Testis (tissue), 3 donors: ENCODE data around the gene CFAP68. TPM values are rescaled to one million over a fixed set of nuclear protein-coding genes. Genes with fewer than 3 reads are reported as not detected.

Experiments used
- DNase-seq: peaks from one replicate; pipeline ENCODE4 v3.0.0-alpha.2; 2019
- H3K27ac ChIP-seq, 2 donors: fragments of 200-600 bp; sonication (generic); one replicate each; pipeline ENCODE4 v1.5.1; 2019
- H3K27me3 ChIP-seq: fragments of 200-600 bp; sonication (generic); one replicate; pipeline ENCODE4 v1.5.1; 2019
- H3K36me3 ChIP-seq: fragments of 200-600 bp; sonication (generic); one replicate; pipeline ENCODE4 v1.5.1; 2017; ENCODE audit warnings: low read depth; ENCODE audit errors: missing control alignments
- H3K4me1 ChIP-seq: fragments of 200-600 bp; sonication (generic); one replicate; pipeline ENCODE4 v1.5.1; 2019
- H3K4me3 ChIP-seq, 2 donors: fragments of 200-600 bp; sonication (generic); one replicate each; pipeline ENCODE4 v1.5.1; 2017 to 2019
- H3K9me3 ChIP-seq: fragments of 200-600 bp; sonication (generic); one replicate; pipeline ENCODE4 v1.5.1; 2017
- CTCF ChIP-seq, 3 experiments: fragments of 450-650 bp in 2 of 3; fragments of 200-600 bp in 1 of 3; sonication (generic) in 1 of 3; IDR thresholded peaks; one replicate each; pipeline ENCODE4 v1.5.1; 2016 to 2019; ENCODE audit warnings: antibody characterized with exemption in 3 of 3, mild to moderate bottlenecking in 2 of 3, moderate library complexity in 1 of 3
- POLR2A ChIP-seq: fragments of 450-650 bp; IDR thresholded peaks from one replicate; pipeline ENCODE4 v1.6.1; 2017; ENCODE audit warnings: antibody characterized with exemption, mild to moderate bottlenecking, moderate library complexity
- WGBS, 2 donors: methylation state at CpG; one replicate each; pipeline ENCODE4 v1.1.5; 2018; 5-methylcytosine and 5-hydroxymethylcytosine counted together
- intact Hi-C: fragments of 100-400 bp; cut with DNase I; formaldehyde crosslinking; loops from one replicate; pipeline ENCODE4 v1.15.1; 2023; ENCODE audit warnings: low total_unique reads
- polyA plus RNA-seq: library from polyadenylated mRNA; stranded (reverse); fragments of 350-450 nt; fragmentation: Illumina TruSeq; extraction: RNeasy Lipid Tissue Mini Kit (QIAGEN cat#74804); gene quantifications from one replicate; pipeline ENCODE4 v1.2.3, GENCODE V29; 2014; ENCODE audit warnings: low read depth, low replicate concordance; ENCODE audit not compliant: insufficient read depth
- total RNA-seq, 2 donors: library from RNA; depleted of rRNA; stranded (reverse); fragments of >200 nt; gene quantifications; one replicate each; pipeline ENCODE4 v1.2.3, GENCODE V29; 2016

Gene CFAP68
- total and polyA plus RNA-seq, 3 donors from 2014 or later, result 62.7 to 103 (median 68.5) TPM

GRCh38 chr11:111855506-111855905, 23.8 kb upstream of the CFAP68 start:
- DNase-seq, result no peak
- H3K36me3 ChIP-seq, result no peaks in the 10 kb centered on the region
- intact Hi-C loops, result no loop called here

DNA sequence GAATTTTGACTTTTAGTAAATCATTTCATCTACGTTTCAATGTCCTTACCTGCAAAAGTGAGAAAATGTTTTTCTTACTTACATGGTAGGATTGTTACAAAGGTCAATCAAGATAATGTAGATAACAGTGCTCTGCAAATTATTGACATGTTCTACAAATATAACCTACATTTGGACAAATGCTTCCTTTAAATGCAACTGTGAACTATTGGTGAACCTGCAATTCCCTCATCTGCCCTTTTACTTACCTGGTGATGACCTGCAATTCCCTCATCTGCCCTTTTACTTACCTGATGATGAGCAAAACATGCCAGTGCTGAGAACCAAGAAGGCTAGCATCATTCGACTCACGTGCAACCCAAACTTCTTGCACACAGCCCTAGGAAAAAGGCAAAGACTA, 19.1 kb upstream of the CFAP68 start:
- no peak for TF ChIP-seq POLR2A
- no peak for TF ChIP-seq CTCF (IDR thresholded peaks at IDR 0.05)
- no peaks in the 10 kb centered on the region for H3K36me3 ChIP-seq
- no peak overlapping the region for H3K27ac ChIP-seq
- no peaks in the 10 kb centered on the region for H3K4me1 ChIP-seq
- H3K9me3 ChIP-seq, result no peaks in the 10 kb centered on the region
- 90 to 94% methylated on average over 3 of the region's 3 CpGs for WGBS, 2 donors
- H3K27me3 ChIP-seq, result no peaks in the 10 kb centered on the region
- intact Hi-C loops, result no loop called here
- no peak overlapping the region for H3K4me3 ChIP-seq
- DNase-seq, result no peak

More at GRCh38 chr11:111855506-111855905, 23.8 kb upstream of the CFAP68 start:
- no peak overlapping the region for H3K27ac ChIP-seq
- H3K27me3 ChIP-seq, result no peaks in the 10 kb centered on the region
- H3K4me3 ChIP-seq, result no peak overlapping the region
- H3K9me3 ChIP-seq, result no peaks in the 10 kb centered on the region
- H3K4me1 ChIP-seq, result no peaks in the 10 kb centered on the region
- TF ChIP-seq CTCF (IDR thresholded peaks at IDR 0.05), result no peak
- TF ChIP-seq POLR2A, result no peak

DNA sequence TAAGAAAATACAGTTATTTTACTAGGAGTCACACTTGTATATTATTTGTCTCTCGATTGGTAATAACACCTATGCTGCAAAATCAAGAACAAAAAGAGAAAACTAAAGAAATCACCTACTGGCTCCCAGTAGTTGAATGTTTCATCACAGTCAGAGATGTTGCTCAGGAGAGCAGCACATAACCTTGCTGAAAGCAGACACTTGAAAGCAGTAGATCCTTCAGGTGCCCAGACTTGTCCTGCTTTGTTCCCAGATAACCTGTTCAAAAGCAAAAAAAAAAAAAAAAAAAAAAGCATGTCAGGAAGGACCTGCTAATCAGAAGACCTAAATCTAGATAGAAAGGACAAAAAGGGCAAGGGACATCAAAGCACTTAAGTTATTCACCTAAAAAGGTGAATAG, 9.2 kb upstream of the CFAP68 start:
- no peak overlapping the region for H3K4me3 ChIP-seq
- 79 to 88% methylated on average over 1 of the region's 1 CpG for WGBS, 2 donors
- no peaks in the 10 kb centered on the region for H3K9me3 ChIP-seq
- no peak overlapping the region for H3K27ac ChIP-seq
- intact Hi-C loops, result no loop called here
- H3K4me1 ChIP-seq, result peaks cover 7% of the 10 kb centered on the region
- no peak for DNase-seq
- H3K36me3 ChIP-seq, result no peaks in the 10 kb centered on the region
- no peaks in the 10 kb centered on the region for H3K27me3 ChIP-seq
- no peak for TF ChIP-seq CTCF (IDR thresholded peaks at IDR 0.05)
- TF ChIP-seq POLR2A, result no peak

DNA sequence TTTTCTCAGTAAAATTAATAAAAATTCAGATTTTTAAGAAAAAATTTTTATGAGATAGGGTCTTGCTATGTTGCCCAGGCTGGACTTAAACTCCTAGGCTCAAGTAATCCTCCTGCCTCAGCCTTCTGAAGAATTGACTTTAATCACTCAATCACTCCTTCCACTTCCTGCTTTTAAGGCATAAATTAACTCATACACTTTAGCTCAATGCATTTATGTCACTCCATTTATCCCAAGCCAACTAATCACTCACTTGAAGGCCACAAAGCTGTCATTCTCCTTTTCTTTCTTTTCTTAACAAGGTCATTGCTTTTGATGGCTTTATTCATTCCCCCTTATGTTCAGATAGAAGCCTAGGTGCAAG, 8.8 kb upstream of the CFAP68 start:
- DNase-seq, result no peak
- H3K27me3 ChIP-seq, result no peaks in the 10 kb centered on the region
- peaks cover 7% of the 10 kb centered on the region for H3K4me1 ChIP-seq
- peak overlapping the region in 1 of 2 donors; percentile 92 for H3K27ac ChIP-seq
- no peaks in the 10 kb centered on the region for H3K9me3 ChIP-seq
- H3K4me3 ChIP-seq, result peak overlapping the region; percentile 94 to 97
- TF ChIP-seq POLR2A (no peak), CTCF (IDR thresholded peaks at IDR 0.05) (no peak)
- H3K36me3 ChIP-seq, result no peaks in the 10 kb centered on the region
- intact Hi-C loops, result no loop called here

GRCh38 chr11:111870886-111871692, 8.3 kb upstream of the CFAP68 start, which contains the start of gene ALG9:
Gene ALG9, minus strand, starts transcription at chr11:111871581. Its CDS starts 99 bp downstream, at chr11:111871482.
- TF ChIP-seq CTCF (IDR thresholded peaks at IDR 0.05), result peak; percentile 18 to 44 (median 21)
- no peak for TF ChIP-seq POLR2A
- intact Hi-C loops, result no loop called here

More at GRCh38 chr11:111870886-111871692, 8.3 kb upstream of the CFAP68 start, which contains the start of gene ALG9:
- peak; percentile 88 for DNase-seq
- peaks cover 7% of the 10 kb centered on the region for H3K4me1 ChIP-seq
- peak within 1 kb of the TSS; percentile 90 to 92 for H3K27ac ChIP-seq
- WGBS, 2 donors, result 0 to 1% methylated on average over 16 to 51 of the region's 51 CpGs
- H3K27me3 ChIP-seq, result no peaks in the 10 kb centered on the region
- no peaks in the 10 kb centered on the region for H3K36me3 ChIP-seq
- H3K4me3 ChIP-seq, result peak within 1 kb of the TSS; percentile 94 to 97
- no peaks in the 10 kb centered on the region for H3K9me3 ChIP-seq
